NCI-H2081 (cell line): ENCODE results near the gene VENTX.

ENCODE experiments used
- DNase-seq, 2 experiments: peaks; one replicate each; lab custom pipeline; 2025; lab: John Stamatoyannopoulos, UW

Gene VENTX

GRCh38 chr10:133237588-133238465 is at the start of gene VENTX:
VENTX (plus strand) TSS chr10:133237855; CDS start chr10:133237915, 60 bp downstream.
- DNase-seq, result no peak

- DNase-seq, result no peak
Measured at GRCh38 chr10:133187906-133188681, 49.6 kb upstream of the VENTX start.

GRCh38 chr10:133189256-133189655 is 48.4 kb upstream of the VENTX start:
- no peak for DNase-seq

- no peak for DNase-seq
Measured at GRCh38 chr10:133189726-133190125, 47.9 kb upstream of the VENTX start.

GRCh38 chr10:133190225-133190624 is 47.4 kb upstream of the VENTX start:
- no peak for DNase-seq

- no peak for DNase-seq
Measured at GRCh38 chr10:133191651-133192050, 46.0 kb upstream of the VENTX start.

- no peak for DNase-seq
Measured at GRCh38 chr10:133194151-133194550, 43.5 kb upstream of the VENTX start.

GRCh38 chr10:133195096-133195495 is 42.6 kb upstream of the VENTX start:
- no peak for DNase-seq

- DNase-seq, result no peak
Measured at GRCh38 chr10:133195611-133196010, 42.0 kb upstream of the VENTX start.

- DNase-seq, result no peak
Measured at GRCh38 chr10:133196221-133196915, 41.3 kb upstream of the VENTX start.

GRCh38 chr10:133196936-133197758 is 40.5 kb upstream of the VENTX start:
- no peak for DNase-seq

- no peak for DNase-seq
Measured at GRCh38 chr10:133197786-133198185, 39.9 kb upstream of the VENTX start.

- no peak for DNase-seq
Measured at GRCh38 chr10:133198206-133198605, 39.4 kb upstream of the VENTX start.

- no peak for DNase-seq
Measured at GRCh38 chr10:133198621-133199487, 38.8 kb upstream of the VENTX start.

- DNase-seq, result no peak
Measured at GRCh38 chr10:133199488-133199885, 38.2 kb upstream of the VENTX start.

GRCh38 chr10:133199992-133200611 is 37.6 kb upstream of the VENTX start:
- DNase-seq, result no peak

GRCh38 chr10:133200621-133201031 is 37.0 kb upstream of the VENTX start:
- DNase-seq, result no peak

- DNase-seq, result no peak
Measured at GRCh38 chr10:133201151-133201947, 36.3 kb upstream of the VENTX start.
